CD4-positive, CD25-positive, alpha-beta regulatory T cell (primary cell): ENCODE data around the gene CDH13. TPM values are rescaled to one million over a fixed set of nuclear protein-coding genes. Genes with fewer than 3 reads are reported as not detected.

Experiments used
- ATAC-seq, 2 donors: fragments of 150-1000 bp; cut with Tn5 transposase; one replicate each; pipeline ENCODE4 v1.10.0; 2021; ENCODE audit warnings: low read depth in 2 of 2, moderate number of reproducible peaks in 2 of 2, moderate library complexity in 1 of 2
- DNase-seq, 3 donors: peaks; one replicate each; pipeline versions ENCODE4 v3.0.0 to v3.0.0-alpha.2; 2012 to 2022; ENCODE audit warnings: mixed read lengths in 1 of 3
- H3K27ac ChIP-seq: one replicate; pipeline ENCODE4 v1.7.0; 2013; ENCODE audit warnings: mild to moderate bottlenecking, low read length; ENCODE audit not compliant: insufficient read depth, poor library complexity, severe bottlenecking
- H3K27me3 ChIP-seq: one replicate; pipeline ENCODE4 v1.7.0; 2013; ENCODE audit warnings: low read length; ENCODE audit not compliant: control insufficient read depth, insufficient read depth
- H3K36me3 ChIP-seq: one replicate; pipeline ENCODE4 v1.7.0; 2013; ENCODE audit warnings: mild to moderate bottlenecking, low read length, moderate library complexity; ENCODE audit not compliant: control insufficient read depth, insufficient read depth
- H3K4me1 ChIP-seq: 2 replicates; pipeline ENCODE4 v1.7.0; 2013; ENCODE audit warnings: mild to moderate bottlenecking, low read length; ENCODE audit not compliant: insufficient read depth, control insufficient read depth, poor library complexity, severe bottlenecking
- H3K4me3 ChIP-seq: one replicate; pipeline ENCODE4 v1.7.0; 2013; ENCODE audit warnings: low read depth, mild to moderate bottlenecking, low read length, moderate library complexity
- H3K9me3 ChIP-seq, 2 experiments: 1 replicate in 1 of 2; 2 replicates in 1 of 2; pipeline ENCODE4 v1.7.0; 2013; ENCODE audit warnings: low read length in 2 of 2, mild to moderate bottlenecking in 1 of 2, moderate library complexity in 1 of 2; ENCODE audit not compliant: control insufficient read depth in 2 of 2
- H3K27ac Mint-ChIP-seq, 3 donors: one replicate each; pipeline ENCODE4 v1.8.0; 2020 to 2022; ENCODE audit warnings: mild to moderate bottlenecking in 3 of 3, mixed read lengths in 3 of 3, moderate library complexity in 2 of 3
- H3K27me3 Mint-ChIP-seq: one replicate; pipeline ENCODE4 v1.8.0; 2022; ENCODE audit warnings: mild to moderate bottlenecking, mixed read lengths
- H3K36me3 Mint-ChIP-seq: one replicate; pipeline ENCODE4 v1.8.0; 2020; ENCODE audit warnings: mixed read lengths
- H3K4me1 Mint-ChIP-seq, 4 donors: one replicate each; pipeline ENCODE4 v1.8.0; 2020 to 2022; ENCODE audit warnings: mixed read lengths in 4 of 4, mild to moderate bottlenecking in 1 of 4
- H3K4me3 Mint-ChIP-seq, 4 donors: one replicate each; pipeline ENCODE4 v1.8.0; 2020 to 2022; ENCODE audit warnings: mild to moderate bottlenecking in 4 of 4, mixed read lengths in 4 of 4, moderate library complexity in 3 of 4
- H3K9me3 Mint-ChIP-seq, 7 donors: one replicate each; pipeline ENCODE4 v1.8.0; 2020 to 2022; ENCODE audit warnings: mixed read lengths in 7 of 7, mild to moderate bottlenecking in 3 of 7, moderate library complexity in 2 of 7
- polyA plus RNA-seq, 4 donors: library from polyadenylated mRNA; unstranded; fragments of 300-500 nt; fragmentation: Illumina TruSeq; gene quantifications; one replicate each; pipeline ENCODE4 v1.2.3, GENCODE V29; 2021
- total RNA-seq: library from RNA; stranded (reverse); gene quantifications from one replicate; pipeline ENCODE4 v1.2.3, GENCODE V29; 2022

CDH13 gene
- total and polyA plus RNA-seq, 5 donors from 2014 or later, result not detected

- ATAC-seq, result no peak
- H3K27ac Mint-ChIP-seq, result no peak overlapping the region
- H3K4me3 Mint-ChIP-seq, result no peak overlapping the region
- H3K4me1 Mint-ChIP-seq, result no peaks in the 10 kb centered on the region
- Histone ChIP-seq H3K27me3 (no peaks in the 10 kb centered on the region), H3K36me3 (no peaks in the 10 kb centered on the region), H3K4me1 (no peaks in the 10 kb centered on the region), H3K9me3 (no peaks in the 10 kb centered on the region), H3K4me3 (no peak overlapping the region), H3K27ac (no peak overlapping the region)
- H3K36me3 Mint-ChIP-seq, result no peaks in the 10 kb centered on the region
- H3K27me3 Mint-ChIP-seq, result peaks cover 6% of the 10 kb centered on the region
- peaks cover 0 to 6% (median 0%) of the 10 kb centered on the region in 7 donors for H3K9me3 Mint-ChIP-seq
- no peak for DNase-seq
Observed at GRCh38 chr16:83510906-83511305, 884.1 kb downstream of the CDH13 start.

DNA sequence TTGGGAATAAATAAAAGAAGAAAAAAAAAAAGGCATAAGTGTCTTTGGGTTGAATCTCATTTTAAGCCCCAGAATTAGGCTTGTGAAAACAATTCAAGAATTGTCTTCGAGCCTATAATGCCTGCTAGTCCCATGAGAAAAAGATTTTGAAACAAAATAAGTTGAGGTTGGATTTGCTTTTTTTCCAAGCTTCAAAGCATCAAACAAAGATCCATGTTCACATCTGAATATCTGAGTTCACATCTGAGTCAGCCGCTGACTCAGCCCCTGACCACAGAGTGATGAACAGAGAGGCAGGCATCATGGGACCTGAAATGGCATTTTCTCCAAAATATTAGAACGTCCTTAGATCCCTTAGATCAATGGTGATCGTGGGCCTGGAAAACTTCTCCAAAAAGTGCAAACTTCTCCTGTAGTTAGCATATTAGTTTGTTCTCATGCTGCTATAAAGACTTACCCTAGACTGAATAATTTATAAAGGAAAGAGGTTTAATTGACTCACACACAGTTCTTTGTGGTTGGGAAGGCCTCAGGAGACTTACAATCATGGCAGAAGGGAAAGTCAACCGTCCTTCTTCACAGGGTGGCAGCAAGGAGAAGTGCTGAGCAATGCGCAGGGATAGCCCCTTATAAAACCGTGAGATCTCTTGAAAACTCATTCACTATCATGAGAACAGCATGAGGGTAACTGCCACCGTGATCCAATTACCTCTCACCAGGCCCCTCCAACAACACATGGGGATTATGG lies 886.4 kb downstream of the CDH13 start:
- Mint-ChIP-seq H3K27ac (no peak overlapping the region), H3K4me3 (no peak overlapping the region), H3K4me1 (no peaks in the 10 kb centered on the region), H3K9me3 (peaks cover 0 to 7% (median 0%) of the 10 kb centered on the region in 7 donors), H3K27me3 (peaks cover 6% of the 10 kb centered on the region), H3K36me3 (no peaks in the 10 kb centered on the region)
- Histone ChIP-seq H3K27ac (no peak overlapping the region), H3K9me3 (no peaks in the 10 kb centered on the region), H3K27me3 (no peaks in the 10 kb centered on the region), H3K4me3 (no peak overlapping the region), H3K4me1 (no peaks in the 10 kb centered on the region), H3K36me3 (no peaks in the 10 kb centered on the region)
- DNase-seq, result no peak
- ATAC-seq, result no peak

- no peaks in the 10 kb centered on the region for H3K4me1 ChIP-seq
- H3K4me1 Mint-ChIP-seq, result no peaks in the 10 kb centered on the region
- no peaks in the 10 kb centered on the region for H3K9me3 ChIP-seq
- no peak overlapping the region for H3K4me3 ChIP-seq
- H3K36me3 ChIP-seq, result no peaks in the 10 kb centered on the region
- H3K4me3 Mint-ChIP-seq, result no peak overlapping the region
- no peaks in the 10 kb centered on the region for H3K27me3 ChIP-seq
- ATAC-seq (no peak), DNase-seq (no peak)
- peaks cover 0 to 7% (median 0%) of the 10 kb centered on the region in 7 donors for H3K9me3 Mint-ChIP-seq
- H3K27ac Mint-ChIP-seq, result no peak overlapping the region
- no peak overlapping the region for H3K27ac ChIP-seq
- H3K27me3 Mint-ChIP-seq, result no peaks in the 10 kb centered on the region
- H3K36me3 Mint-ChIP-seq, result no peaks in the 10 kb centered on the region
Observed at GRCh38 chr16:83515395-83515794, 888.6 kb downstream of the CDH13 start.

GRCh38 chr16:83516931-83517330 lies 890.2 kb downstream of the CDH13 start:
- H3K36me3 ChIP-seq, result no peaks in the 10 kb centered on the region
- H3K4me3 ChIP-seq, result no peak overlapping the region
- H3K9me3 ChIP-seq, result no peaks in the 10 kb centered on the region
- no peaks in the 10 kb centered on the region for H3K27me3 Mint-ChIP-seq
- ATAC-seq, result no peak
- peaks cover 0 to 7% (median 0%) of the 10 kb centered on the region in 7 donors for H3K9me3 Mint-ChIP-seq
- H3K27me3 ChIP-seq, result no peaks in the 10 kb centered on the region
- H3K27ac ChIP-seq, result no peak overlapping the region
- no peak overlapping the region for H3K27ac Mint-ChIP-seq
- no peaks in the 10 kb centered on the region for H3K4me1 ChIP-seq
- no peak for DNase-seq
- no peak overlapping the region for H3K4me3 Mint-ChIP-seq
- no peaks in the 10 kb centered on the region for H3K4me1 Mint-ChIP-seq
- no peaks in the 10 kb centered on the region for H3K36me3 Mint-ChIP-seq

- Histone ChIP-seq H3K27me3 (no peaks in the 10 kb centered on the region), H3K4me1 (no peaks in the 10 kb centered on the region), H3K9me3 (no peaks in the 10 kb centered on the region), H3K36me3 (no peaks in the 10 kb centered on the region), H3K27ac (no peak overlapping the region), H3K4me3 (no peak overlapping the region)
- Mint-ChIP-seq H3K27ac (no peak overlapping the region), H3K9me3 (peaks cover 0 to 7% (median 0%) of the 10 kb centered on the region in 7 donors), H3K4me1 (no peaks in the 10 kb centered on the region), H3K27me3 (no peaks in the 10 kb centered on the region), H3K4me3 (no peak overlapping the region), H3K36me3 (no peaks in the 10 kb centered on the region)
- DNase-seq, result no peak
- ATAC-seq, result no peak
Observed at GRCh38 chr16:83517398-83517797, 890.6 kb downstream of the CDH13 start.

DNA sequence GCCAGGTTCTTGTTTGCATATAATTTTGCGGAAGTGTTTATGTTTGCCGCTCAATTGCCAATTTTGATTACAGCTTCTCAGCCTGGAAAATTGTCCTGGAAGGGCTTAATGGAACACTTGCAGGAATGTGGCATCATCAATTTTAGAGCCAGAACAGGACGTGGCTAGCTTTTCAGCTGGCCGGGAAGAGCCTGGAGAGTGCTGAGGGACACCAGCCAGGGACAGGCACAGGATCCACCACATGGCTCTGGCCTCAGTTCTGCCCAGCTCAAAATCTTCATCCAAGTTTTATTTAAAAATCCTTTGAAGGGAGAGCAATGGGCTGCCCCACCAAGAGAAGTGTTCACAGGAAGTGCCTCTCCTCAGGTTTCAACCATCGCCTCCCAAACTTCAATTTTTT lies 893.8 kb downstream of the CDH13 start:
- Histone ChIP-seq H3K4me3 (no peak overlapping the region), H3K27ac (no peak overlapping the region), H3K4me1 (no peaks in the 10 kb centered on the region), H3K27me3 (no peaks in the 10 kb centered on the region), H3K9me3 (no peaks in the 10 kb centered on the region), H3K36me3 (no peaks in the 10 kb centered on the region)
- Mint-ChIP-seq H3K27ac (no peak overlapping the region), H3K9me3 (peaks cover 0 to 7% (median 3%) of the 10 kb centered on the region in 7 donors), H3K4me1 (no peaks in the 10 kb centered on the region), H3K27me3 (no peaks in the 10 kb centered on the region), H3K4me3 (no peak overlapping the region), H3K36me3 (no peaks in the 10 kb centered on the region)
- DNase-seq, result no peak
- no peak for ATAC-seq

DNA sequence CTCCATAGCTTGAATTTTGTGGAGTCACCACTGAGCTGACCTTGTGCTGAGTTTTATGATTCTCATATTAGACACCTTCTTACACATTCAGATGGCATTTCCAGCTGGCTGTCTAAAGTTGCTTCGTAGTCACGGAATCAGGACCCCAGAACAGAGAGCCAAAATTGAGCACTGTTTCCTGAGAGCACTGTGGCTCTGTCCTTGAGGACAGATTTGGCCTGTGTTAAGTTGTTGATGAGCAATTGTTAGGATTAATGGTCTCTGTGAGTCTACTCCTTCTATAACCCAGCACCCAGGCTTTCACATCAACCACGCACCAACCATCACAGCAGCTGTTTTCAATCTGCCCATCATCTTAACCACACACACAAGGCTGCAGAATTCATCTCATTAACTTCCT lies 903.5 kb downstream of the CDH13 start:
- no peaks in the 10 kb centered on the region for H3K36me3 ChIP-seq
- H3K27me3 ChIP-seq, result no peaks in the 10 kb centered on the region
- H3K9me3 Mint-ChIP-seq, result peaks cover 0 to 6% (median 0%) of the 10 kb centered on the region in 7 donors
- no peak overlapping the region for H3K4me3 ChIP-seq
- H3K27me3 Mint-ChIP-seq, result no peaks in the 10 kb centered on the region
- no peaks in the 10 kb centered on the region for H3K36me3 Mint-ChIP-seq
- no peak for DNase-seq
- no peak for ATAC-seq
- H3K4me1 Mint-ChIP-seq, result no peaks in the 10 kb centered on the region
- H3K27ac Mint-ChIP-seq, result no peak overlapping the region
- no peaks in the 10 kb centered on the region for H3K4me1 ChIP-seq
- no peak overlapping the region for H3K27ac ChIP-seq
- H3K4me3 Mint-ChIP-seq, result no peak overlapping the region
- no peaks in the 10 kb centered on the region for H3K9me3 ChIP-seq

- Mint-ChIP-seq H3K9me3 (peaks cover 0 to 9% (median 3%) of the 10 kb centered on the region in 7 donors), H3K4me1 (no peaks in the 10 kb centered on the region), H3K27me3 (no peaks in the 10 kb centered on the region), H3K27ac (no peak overlapping the region), H3K36me3 (no peaks in the 10 kb centered on the region), H3K4me3 (no peak overlapping the region)
- Histone ChIP-seq H3K36me3 (no peaks in the 10 kb centered on the region), H3K4me3 (no peak overlapping the region), H3K4me1 (no peaks in the 10 kb centered on the region), H3K27ac (no peak overlapping the region), H3K27me3 (no peaks in the 10 kb centered on the region), H3K9me3 (no peaks in the 10 kb centered on the region)
- DNase-seq (no peak), ATAC-seq (no peak)
Observed at GRCh38 chr16:83532634-83533033, 905.9 kb downstream of the CDH13 start.
